Esophagus muscularis mucosa (tissue), 4 donors: Measurements from ENCODE around the gene UBAP1L. TPM values are rescaled to one million over a fixed set of nuclear protein-coding genes. Genes with fewer than 3 reads are reported as not detected.
A peak's percentile ranks its signal among the peaks of the same experiment; 100 is the strongest.

Experiments used
- DNase-seq: peaks from one replicate; pipeline ENCODE4 v3.0.0-alpha.2; 2017; ENCODE audit errors: extremely low spot score
- H3K27ac ChIP-seq, 4 donors: fragments of 200-600 bp; sonication (generic); replicated peaks in 1 of 4; 1 replicate in 3 of 4; 2 replicates in 1 of 4; pipeline ENCODE4 v1.5.1; 2016 to 2019; ENCODE audit warnings: mild to moderate bottlenecking in 1 of 4
- H3K27me3 ChIP-seq, 4 donors: fragments of 200-600 bp; sonication (generic); one replicate each; pipeline versions ENCODE4 v1.5.1 to v1.6.0; 2016 to 2019
- H3K36me3 ChIP-seq, 4 donors: fragments of 200-600 bp; sonication (generic); one replicate each; pipeline ENCODE4 v1.5.1; 2016 to 2019
- H3K4me1 ChIP-seq, 4 donors: fragments of 200-600 bp; sonication (generic); one replicate each; pipeline ENCODE4 v1.5.1; 2016 to 2019
- H3K4me3 ChIP-seq, 4 donors: fragments of 200-600 bp; sonication (generic); 1 replicate in 2 of 4; 2 replicates in 2 of 4; pipeline ENCODE4 v1.5.1; 2016 to 2019; ENCODE audit warnings: mild to moderate bottlenecking in 4 of 4, moderate library complexity in 1 of 4
- H3K9me3 ChIP-seq, 4 donors: fragments of 200-600 bp; sonication (generic); 1 replicate in 3 of 4; 2 replicates in 1 of 4; pipeline ENCODE4 v1.5.1; 2016 to 2019
- EP300 ChIP-seq: sonication (generic); formaldehyde crosslinking; IDR thresholded peaks from one replicate; pipeline ENCODE4 v1.6.1; 2017; ENCODE audit warnings: antibody characterized with exemption
- POLR2A ChIP-seq: fragments of 450-650 bp; IDR thresholded peaks from one replicate; pipeline ENCODE4 v1.6.1; 2017; ENCODE audit warnings: antibody characterized with exemption, moderate library complexity, mild to moderate bottlenecking, low read depth
- POLR2AphosphoS5 ChIP-seq, 2 donors: sonication (generic); formaldehyde crosslinking; IDR thresholded peaks; one replicate each; pipeline ENCODE4 v1.6.1; 2017; ENCODE audit warnings: antibody characterized with exemption in 2 of 2
- WGBS: methylation state at CpG from one replicate; pipeline ENCODE4 v1.1.5; 2018; 5-methylcytosine and 5-hydroxymethylcytosine counted together
- intact Hi-C: fragments of 100-400 bp; cut with DNase I; formaldehyde crosslinking; loops from one replicate; pipeline ENCODE4 v1.15.1; 2023
- total RNA-seq, 4 donors: library from RNA; depleted of rRNA; stranded (reverse); fragments of >200 nt; gene quantifications; one replicate each; pipeline versions ENCODE4 v1.1.0 to v1.2.1, GENCODE V29; 2016
- TF ChIP-seq, protein P1 (sequence below), 3 experiments: fragments of 200-600 bp in 2 of 3; fragments of 450-650 bp in 1 of 3; sonication (generic) in 2 of 3; IDR thresholded peaks; one replicate each; pipeline ENCODE4 v1.5.1; 2017 to 2019; ENCODE audit warnings: antibody characterized with exemption in 3 of 3, mild to moderate bottlenecking in 2 of 3, moderate library complexity in 1 of 3

UBAP1L gene
- total RNA-seq, 4 donors from 2014 or later: 1.2 to 7.5 (median 2.2) TPM

DNA sequence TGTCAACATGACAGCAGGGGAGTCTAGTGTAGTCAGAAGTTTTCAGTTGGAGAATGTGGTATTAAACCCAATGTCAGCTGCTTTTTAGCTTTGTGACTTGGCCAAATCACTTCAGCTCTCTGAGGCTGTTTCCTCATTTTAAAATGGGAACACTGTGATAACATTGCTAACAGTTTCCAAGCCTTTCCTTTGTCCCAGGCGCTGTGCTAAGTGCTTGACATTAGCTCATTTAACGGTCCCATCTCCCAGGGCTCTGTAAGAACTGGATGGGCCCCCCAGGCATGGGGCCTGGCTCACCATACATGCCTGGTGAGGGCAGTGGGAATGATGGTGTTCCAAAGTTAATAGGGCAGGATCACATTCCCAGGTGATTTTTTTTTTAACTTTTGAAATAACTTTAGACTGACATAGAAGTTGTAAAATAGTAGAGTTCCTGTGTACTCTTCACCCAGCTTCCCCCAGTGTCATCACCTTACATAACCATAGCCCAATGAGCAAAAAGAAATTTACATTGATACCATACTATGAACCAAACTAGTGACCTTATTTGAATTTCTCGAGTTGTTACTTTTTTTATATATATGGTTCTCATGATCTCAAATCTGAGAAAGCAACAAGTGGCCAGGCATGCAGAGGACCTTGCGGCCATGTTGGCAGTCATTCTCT, 54.9 kb downstream of the UBAP1L start:
- intact Hi-C loops: no loop called here
- H3K4me3 ChIP-seq: no peak overlapping the region
- H3K9me3 ChIP-seq: no peaks in the 10 kb centered on the region
- H3K27ac ChIP-seq: peak overlapping the region; percentile 95 to 98 (median 96)
- TF ChIP-seq POLR2A: no peak
- TF ChIP-seq, protein P1, sequence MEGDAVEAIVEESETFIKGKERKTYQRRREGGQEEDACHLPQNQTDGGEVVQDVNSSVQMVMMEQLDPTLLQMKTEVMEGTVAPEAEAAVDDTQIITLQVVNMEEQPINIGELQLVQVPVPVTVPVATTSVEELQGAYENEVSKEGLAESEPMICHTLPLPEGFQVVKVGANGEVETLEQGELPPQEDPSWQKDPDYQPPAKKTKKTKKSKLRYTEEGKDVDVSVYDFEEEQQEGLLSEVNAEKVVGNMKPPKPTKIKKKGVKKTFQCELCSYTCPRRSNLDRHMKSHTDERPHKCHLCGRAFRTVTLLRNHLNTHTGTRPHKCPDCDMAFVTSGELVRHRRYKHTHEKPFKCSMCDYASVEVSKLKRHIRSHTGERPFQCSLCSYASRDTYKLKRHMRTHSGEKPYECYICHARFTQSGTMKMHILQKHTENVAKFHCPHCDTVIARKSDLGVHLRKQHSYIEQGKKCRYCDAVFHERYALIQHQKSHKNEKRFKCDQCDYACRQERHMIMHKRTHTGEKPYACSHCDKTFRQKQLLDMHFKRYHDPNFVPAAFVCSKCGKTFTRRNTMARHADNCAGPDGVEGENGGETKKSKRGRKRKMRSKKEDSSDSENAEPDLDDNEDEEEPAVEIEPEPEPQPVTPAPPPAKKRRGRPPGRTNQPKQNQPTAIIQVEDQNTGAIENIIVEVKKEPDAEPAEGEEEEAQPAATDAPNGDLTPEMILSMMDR (IDR thresholded peaks at IDR 0.05): no peak
- no peak for TF ChIP-seq POLR2AphosphoS5 (IDR thresholded peaks at IDR 0.05)
- no peak for TF ChIP-seq EP300
- peaks cover 50 to 100% (median 99%) of the 10 kb centered on the region in 4 donors for H3K4me1 ChIP-seq
- no peak for DNase-seq
- peaks cover 16 to 49% (median 26%) of the 10 kb centered on the region in 4 donors for H3K36me3 ChIP-seq
- no peaks in the 10 kb centered on the region for H3K27me3 ChIP-seq
- 75% methylated on average over 4 of the region's 4 CpGs for WGBS

DNA sequence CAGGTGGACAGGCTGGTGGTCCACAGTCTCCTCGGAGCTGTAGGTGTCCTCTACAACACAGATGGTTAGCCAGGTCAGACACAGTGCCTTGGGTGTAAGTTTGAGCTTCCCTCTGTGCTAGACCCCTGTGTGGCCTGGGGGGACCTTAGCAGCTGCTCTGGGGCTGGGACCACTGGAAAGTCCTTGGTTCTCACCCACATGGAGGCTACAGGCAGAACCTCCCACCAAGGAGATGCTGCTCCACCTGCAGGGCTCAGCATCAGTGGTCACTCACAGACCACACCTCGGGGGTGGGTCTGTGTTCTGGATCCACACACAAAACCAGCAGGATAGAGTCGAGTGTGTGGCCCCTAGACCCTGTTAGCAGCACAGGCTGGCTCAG, 55.6 kb downstream of the UBAP1L start:
- H3K27me3 ChIP-seq: no peaks in the 10 kb centered on the region
- H3K4me3 ChIP-seq: no peak overlapping the region
- H3K27ac ChIP-seq: peak overlapping the region; percentile 95 to 98 (median 96)
- 95% methylated on average over 3 of the region's 3 CpGs for WGBS
- H3K4me1 ChIP-seq: peaks cover 50 to 100% (median 99%) of the 10 kb centered on the region in 4 donors
- intact Hi-C loops: no loop called here
- DNase-seq: no peak
- H3K36me3 ChIP-seq: peaks cover 21 to 55% (median 28%) of the 10 kb centered on the region in 4 donors
- TF ChIP-seq, protein P1 (IDR thresholded peaks at IDR 0.05): no peak
- no peak for TF ChIP-seq POLR2AphosphoS5 (IDR thresholded peaks at IDR 0.05)
- no peak for TF ChIP-seq EP300
- no peak for TF ChIP-seq POLR2A
- no peaks in the 10 kb centered on the region for H3K9me3 ChIP-seq

DNA sequence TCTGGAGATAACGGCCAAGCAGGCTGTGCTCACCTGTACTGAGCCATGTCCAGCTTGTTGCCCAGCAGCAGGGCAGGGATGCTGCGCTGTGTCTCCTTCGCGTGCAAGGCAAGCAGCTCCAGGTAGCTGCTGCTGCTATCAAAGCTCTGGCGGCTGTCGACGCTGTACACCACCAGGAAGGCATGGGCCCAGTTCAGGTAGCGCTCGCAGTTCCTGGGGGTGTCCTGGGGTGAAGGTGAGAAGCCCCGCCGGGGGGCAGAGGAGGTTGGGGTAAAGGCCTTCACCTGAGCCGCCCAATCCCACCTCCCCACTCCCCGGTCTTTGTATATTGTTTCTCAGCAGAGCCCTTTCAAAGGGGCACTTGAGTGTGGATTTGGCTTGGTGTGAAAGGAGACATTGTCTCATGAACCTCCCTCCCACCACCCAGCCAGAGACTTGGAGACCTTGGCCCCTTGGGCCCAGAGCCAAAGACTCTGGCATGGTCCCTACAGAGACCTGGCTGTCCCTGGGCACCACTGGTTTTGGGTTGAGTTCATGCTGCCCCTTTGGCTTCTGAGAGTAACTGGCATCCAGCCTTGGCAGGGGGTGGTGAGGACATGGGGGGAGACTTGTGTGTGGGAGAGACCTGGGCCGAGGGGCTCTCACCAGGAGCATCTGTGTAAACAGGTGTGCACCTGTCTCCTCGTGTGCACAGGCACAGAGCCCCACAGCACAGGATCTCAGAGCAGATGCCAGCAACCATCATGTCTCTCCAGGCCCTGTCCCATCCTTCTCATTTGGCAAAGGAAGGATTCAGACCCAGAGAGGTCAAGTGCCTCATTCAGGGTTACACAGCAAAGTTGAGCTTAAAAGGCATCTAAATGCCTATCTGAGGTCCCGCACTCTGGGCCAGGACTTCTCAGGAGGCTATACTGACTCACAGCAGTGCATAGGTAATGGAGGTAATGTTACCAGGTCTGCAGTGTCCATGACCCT, 56.3 kb downstream of the UBAP1L start:
- H3K4me1 ChIP-seq: peaks cover 46 to 97% (median 95%) of the 10 kb centered on the region in 4 donors
- 84% methylated on average over 3 of the region's 16 CpGs for WGBS
- peaks cover 25 to 59% (median 32%) of the 10 kb centered on the region in 4 donors for H3K36me3 ChIP-seq
- no peaks in the 10 kb centered on the region for H3K9me3 ChIP-seq
- intact Hi-C loops: no loop called here
- peak overlapping the region; percentile 95 to 98 (median 96) for H3K27ac ChIP-seq
- no peak for DNase-seq
- H3K4me3 ChIP-seq: no peak overlapping the region
- TF ChIP-seq EP300 (no peak), POLR2AphosphoS5 (IDR thresholded peaks at IDR 0.05) (no peak), POLR2A (no peak)
- TF ChIP-seq, protein P1 (IDR thresholded peaks at IDR 0.05): no peak
- no peaks in the 10 kb centered on the region for H3K27me3 ChIP-seq

DNA sequence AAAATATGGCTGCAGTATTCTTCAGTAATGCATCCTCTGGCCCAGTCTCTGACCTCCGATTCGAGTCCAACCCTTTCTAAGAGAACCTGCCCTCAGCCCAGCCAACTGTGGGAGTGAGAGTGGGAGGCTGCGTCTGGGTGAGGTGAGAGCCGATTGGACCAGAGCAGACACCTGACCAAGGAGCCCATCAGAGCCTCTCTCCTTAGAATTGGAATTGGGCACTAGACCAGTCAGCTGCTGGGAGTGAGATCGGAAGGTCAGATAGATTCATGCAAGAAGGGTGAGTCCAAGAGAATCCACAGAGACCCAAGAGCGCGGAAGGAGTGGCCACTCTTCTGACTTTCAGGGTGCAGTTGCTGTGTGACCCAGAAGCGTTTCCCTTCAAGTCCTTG, 57.5 kb downstream of the UBAP1L start:
- TF ChIP-seq POLR2AphosphoS5 (IDR thresholded peaks at IDR 0.05): no peak
- TF ChIP-seq POLR2A: no peak
- TF ChIP-seq EP300: no peak
- TF ChIP-seq, protein P1 (IDR thresholded peaks at IDR 0.05): no peak
- Histone ChIP-seq H3K36me3 (peaks cover 28 to 65% (median 40%) of the 10 kb centered on the region in 4 donors), H3K27me3 (no peaks in the 10 kb centered on the region), H3K9me3 (no peaks in the 10 kb centered on the region), H3K4me3 (no peak overlapping the region), H3K27ac (peak overlapping the region; percentile 95 to 98 (median 96)), H3K4me1 (peaks cover 44 to 85% (median 84%) of the 10 kb centered on the region in 4 donors)
- intact Hi-C loops: no loop called here
- 94% methylated on average over 4 of the region's 8 CpGs for WGBS
- no peak for DNase-seq
